GM03348 (cell line): Measurements from ENCODE around the gene TFCP2L1.

Experiments
- DNase-seq: peaks from one replicate; pipeline ENCODE4 v3.0.0; 2012; ENCODE audit warnings: low spot score

The TFCP2L1 gene

DNA sequence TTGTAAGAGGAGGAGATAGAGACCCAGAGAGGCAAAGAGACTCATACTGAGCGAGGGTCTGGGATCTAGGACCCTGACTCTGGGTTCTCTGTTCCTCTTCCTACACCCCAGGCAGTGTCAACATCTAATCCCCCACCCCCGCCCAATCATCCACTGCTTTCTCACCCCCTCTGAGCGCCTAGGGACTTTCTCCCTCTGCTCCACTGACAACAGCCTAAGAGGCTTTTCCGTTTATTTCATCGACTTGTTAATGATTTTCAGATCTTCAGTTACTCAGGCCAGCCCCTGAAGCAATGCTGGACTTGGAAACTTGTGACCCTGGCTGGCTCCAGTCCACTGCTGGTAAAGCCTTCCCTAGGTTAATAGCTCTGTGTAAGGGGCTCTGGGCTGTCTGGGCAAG, 65.1 kb downstream of the TFCP2L1 start:
- no peak for DNase-seq

DNA sequence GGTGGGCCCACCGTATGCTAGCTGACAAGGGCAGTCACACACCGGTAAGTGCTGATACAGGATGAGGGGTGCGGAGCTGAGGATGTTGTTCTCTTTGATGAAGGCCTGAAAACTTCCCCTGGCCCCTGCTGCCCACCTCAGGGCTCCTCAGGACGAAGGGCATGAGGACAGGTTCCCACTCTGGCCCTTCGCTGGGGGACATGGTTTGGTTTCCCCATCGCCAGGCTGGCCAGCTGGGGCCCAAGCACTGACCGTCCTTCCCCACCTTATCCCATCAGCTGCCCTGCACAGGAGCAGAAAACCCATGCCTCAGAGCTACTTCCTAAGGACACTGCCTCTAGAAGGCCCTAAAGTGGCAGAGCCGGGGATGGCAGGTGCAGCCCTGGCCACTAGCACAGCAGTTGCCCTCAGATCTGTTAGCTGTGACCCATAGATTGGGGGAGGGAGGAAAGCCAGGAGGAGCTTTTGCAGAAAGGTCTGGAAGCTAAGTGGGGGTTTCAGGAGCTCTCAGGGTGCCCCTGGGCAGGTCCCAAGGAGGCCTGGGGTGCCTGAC, 66.5 kb downstream of the TFCP2L1 start:
- no peak for DNase-seq

DNA sequence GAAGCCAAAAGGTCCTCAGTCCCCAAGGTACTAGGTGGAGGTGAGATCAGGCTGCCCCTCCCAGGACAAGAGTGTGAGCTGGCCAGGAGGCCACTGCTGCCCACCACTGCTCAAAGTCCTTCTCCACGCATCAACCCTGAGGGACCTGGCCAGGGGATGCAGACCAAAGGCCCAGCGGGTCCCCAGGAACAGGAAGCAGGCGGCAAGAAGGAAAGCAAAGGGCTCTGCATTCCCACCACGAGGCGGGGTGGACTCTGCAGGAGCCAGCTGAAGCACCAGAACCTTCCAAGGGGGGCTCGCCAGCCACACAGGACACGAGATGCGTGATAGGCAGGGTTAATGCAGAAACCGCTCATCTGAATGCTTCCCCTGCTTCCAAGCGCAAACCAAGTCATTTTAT, 67.4 kb downstream of the TFCP2L1 start:
- DNase-seq = no peak

DNA sequence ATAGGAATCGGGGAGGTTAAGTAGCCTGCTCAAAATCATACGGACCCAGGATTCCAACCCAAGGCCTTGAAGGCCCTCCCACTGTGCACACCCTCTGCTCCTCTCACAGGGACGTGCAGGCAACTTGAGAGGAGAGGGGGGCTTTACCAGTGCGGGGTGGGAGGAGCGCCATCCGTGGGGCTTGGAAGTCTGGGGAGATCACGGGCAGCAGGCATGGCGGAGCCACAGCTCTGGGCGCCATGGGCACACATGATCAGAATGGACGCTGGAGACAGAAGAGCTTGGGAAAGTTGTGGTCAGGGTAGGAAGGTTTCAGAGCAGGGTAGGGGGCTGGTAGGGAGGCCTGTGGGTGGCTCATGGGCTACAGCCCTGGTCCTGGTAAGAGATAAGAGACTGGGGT, 70.7 kb downstream of the TFCP2L1 start:
- DNase-seq = no peak

DNA sequence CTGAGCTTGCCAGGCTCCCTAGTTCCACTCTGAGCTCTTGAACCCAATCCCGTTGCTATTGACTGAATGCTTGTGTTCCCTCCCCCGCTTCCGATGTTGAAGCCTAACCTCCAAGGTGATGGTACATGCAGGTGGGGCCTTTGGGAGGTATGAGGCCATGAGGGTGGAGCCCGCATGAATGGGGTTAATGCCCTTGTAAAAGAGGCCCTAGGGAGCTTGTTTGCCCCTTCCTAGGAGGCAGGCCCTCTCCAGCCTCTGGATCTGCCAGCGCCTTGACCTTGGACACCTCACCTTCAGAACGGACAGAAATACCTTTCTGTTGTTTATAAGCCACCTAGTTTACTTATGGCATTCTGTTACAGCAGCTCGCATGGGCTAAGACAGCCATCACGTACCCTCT, 71.6 kb downstream of the TFCP2L1 start:
- no peak for DNase-seq

DNA sequence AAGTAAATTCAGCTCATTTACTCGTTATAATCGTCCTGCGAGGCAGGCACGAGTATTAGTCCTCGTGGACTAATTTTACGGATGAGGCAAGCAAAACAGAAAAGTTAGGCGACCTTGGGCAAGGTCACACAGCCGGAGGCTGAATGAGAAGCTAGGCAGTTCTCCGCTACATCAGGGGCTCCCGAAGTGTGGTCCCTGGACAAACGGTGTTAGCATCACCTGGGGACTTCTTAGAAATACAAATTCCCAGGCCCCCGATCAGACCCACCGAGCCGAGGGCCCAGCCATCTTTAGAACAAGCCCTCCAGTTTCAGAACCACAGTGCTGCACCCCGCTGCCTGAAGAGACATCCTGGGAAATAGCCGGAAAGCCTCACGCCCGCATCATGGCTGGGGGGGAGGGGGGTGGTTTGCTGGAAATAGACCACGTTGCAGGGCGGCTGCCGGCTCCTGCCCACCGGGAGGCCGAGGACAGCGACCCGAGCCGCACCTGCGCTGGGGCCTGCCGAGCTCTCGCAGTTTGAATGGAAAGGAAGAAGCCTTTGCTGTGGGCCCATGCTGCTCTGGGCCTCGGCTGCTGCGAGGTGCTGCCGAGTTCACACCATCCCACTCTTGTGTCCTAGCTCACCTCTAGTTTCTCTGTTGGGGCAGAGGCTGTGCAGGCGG, 72.2 kb downstream of the TFCP2L1 start:
- DNase-seq = no peak

DNA sequence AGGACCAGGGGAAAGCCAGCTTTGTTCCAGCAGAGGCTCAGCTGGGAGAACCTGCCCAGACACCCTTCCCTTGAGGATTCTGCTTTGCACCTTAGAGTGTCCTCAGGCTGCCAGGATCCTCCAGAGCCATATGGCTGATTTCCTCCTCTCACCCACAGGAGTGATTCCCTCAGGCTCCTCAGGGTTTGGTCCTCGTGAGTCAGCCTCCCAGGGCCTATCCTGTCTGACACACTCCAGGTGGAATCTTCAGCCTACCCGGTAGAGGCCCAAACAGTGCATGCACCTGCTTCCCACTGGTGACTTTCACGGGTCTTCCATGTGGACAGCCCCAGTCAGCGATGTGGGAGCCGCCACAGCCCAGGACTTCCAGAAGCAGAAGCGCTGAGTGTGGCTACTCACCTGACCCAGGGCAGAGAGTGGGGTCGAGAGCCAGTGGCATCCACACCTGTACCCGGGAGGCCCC, 73.3 kb downstream of the TFCP2L1 start:
- DNase-seq = no peak

DNA sequence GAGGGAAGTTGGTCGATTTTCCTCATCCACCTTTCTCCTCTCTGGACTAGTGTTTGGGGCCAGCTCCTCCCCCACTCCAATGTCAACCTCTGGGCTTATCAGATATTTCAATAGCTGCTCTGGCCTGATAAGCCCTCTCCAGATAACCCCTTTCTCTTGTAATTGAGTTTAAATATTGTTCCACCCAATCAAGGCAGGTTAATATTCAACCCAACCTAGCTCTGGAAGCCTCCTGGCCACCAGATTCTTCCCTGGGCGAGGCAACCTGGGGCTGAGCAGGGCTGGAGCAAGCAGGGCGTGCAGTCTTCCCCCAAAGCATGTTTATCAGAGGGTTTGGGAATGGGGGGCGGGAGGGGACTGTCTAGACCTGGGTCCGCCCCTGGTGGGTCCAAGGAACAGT, 73.8 kb downstream of the TFCP2L1 start:
- no peak for DNase-seq

DNA sequence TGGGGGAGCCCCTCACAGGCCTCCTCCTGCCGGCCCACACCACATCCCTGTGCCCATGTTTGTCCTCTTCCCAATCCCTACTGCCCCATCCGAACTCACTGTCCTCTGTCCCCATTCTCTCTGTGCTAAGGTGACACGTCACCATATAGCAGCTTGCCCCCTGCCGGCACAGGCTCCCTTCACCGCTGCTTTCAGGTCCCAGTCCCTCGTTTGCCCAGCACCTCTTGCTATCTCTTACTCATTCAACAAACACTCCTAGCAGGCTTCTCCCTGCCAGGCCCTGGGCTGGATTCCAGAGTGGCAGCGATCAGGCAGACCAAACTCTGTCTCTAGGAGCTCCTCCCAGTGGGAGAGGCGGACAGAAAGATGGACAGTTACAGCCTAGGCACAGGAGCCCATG, 74.3 kb downstream of the TFCP2L1 start:
- DNase-seq = no peak

DNA sequence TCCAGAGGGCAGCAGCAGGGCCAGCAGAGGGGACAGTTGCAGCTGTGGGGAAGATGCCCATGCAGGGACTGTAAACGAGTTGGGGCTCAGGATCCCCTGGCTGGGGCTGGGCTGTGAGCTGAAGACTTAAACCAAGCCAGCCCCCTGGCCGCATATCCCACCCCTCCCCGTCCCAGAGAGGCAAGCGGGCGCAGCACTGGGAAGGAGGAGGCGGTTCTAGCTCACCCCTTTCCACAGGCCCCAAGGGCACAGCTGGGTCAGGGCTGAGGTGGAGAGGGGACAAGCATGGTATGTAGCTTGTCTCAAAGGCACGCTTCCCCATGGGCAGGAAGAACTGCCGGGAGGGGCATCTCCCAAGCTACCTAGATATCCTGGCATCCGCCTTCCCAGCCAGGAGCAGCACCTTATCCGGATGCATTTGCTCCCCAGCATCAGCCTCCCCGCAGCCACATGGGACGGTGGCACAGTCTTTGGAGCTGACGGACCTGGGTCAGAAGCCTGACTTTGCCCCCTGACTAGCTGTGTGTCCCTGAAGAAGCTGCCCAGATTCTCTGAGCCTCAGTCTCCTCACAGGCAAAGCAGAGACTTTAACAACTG, 75.9 kb downstream of the TFCP2L1 start:
- no peak for DNase-seq

DNA sequence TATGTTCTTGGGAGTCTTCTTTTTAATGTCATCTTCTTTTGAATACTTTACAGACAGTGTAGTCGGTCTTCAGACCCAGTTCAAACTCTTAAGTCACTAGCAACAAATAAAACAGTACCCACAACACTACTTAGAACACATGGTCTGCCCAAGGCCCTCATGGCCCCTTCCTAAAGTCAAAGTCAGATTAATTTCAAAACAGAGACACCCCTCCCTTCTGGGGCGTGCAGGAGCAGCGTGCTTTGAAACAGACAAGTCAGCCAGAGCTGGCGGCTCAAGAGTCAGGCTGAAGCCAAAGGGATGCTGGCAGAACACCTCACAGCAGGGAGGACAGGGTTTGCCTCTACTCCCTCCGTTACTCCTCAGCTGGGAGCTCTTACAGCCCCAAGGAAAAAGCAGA, 77.5 kb downstream of the TFCP2L1 start:
- DNase-seq = no peak

DNA sequence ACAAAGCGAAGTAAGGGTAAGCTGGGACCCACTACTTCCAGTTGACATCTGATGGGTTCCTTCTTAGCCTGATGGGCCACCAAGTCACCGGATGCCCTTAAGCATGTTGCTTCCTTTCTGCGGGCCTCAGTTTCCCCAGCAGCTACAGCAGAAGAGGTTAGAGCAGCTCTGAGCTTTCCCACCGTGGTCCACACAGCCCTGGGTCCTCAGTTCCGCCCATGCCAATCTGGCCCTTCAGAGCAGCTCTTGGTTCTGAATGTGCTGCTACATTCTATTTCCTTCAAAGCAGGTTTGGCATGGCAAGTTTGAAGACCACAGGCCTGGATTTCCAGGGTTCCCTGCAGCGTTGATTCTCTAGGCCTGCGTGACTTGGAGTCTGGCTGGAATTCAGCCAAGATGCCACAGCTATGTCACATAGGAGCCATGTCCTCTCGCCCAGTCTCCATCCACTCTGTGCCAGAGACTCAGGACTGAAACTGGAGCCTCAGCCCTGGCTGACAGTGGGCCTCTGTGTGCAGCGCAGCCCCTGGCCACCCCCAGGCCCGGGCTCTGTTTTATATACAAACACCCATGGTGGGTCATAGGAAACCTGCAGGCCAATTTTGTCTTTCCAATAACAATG, 79.6 kb downstream of the TFCP2L1 start:
- DNase-seq = no peak

DNA sequence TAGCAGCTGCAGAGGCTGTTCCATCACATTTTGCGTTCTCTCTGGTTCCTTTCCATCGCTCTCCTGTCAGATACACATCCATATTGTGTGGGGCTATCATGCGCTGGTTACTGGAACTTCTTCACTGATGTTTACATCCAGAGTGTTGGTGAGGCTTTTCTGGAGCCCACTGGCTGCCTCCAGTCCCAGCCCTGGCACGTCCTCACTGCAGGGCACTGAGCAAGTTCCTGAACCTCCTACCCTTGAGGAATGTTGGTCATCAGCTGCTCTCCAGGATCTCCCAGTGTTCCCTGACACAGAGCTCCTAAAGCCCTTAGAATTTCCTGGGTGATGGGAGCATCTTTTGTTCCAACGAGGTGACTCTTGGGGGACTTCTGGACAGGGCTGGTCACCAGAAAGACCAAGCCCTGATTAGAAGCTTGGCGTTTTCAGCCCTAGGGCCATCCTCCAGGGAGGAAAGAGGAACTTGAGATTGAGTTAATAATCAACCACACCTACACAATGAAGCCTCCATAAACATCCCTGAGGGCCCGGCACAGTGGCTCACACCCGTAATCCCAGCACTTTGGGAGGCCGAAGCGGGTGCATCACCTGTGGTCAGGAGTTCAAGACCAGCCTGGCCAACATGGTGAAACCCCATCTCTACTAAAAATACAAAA, 81.3 kb downstream of the TFCP2L1 start:
- no peak for DNase-seq

DNA sequence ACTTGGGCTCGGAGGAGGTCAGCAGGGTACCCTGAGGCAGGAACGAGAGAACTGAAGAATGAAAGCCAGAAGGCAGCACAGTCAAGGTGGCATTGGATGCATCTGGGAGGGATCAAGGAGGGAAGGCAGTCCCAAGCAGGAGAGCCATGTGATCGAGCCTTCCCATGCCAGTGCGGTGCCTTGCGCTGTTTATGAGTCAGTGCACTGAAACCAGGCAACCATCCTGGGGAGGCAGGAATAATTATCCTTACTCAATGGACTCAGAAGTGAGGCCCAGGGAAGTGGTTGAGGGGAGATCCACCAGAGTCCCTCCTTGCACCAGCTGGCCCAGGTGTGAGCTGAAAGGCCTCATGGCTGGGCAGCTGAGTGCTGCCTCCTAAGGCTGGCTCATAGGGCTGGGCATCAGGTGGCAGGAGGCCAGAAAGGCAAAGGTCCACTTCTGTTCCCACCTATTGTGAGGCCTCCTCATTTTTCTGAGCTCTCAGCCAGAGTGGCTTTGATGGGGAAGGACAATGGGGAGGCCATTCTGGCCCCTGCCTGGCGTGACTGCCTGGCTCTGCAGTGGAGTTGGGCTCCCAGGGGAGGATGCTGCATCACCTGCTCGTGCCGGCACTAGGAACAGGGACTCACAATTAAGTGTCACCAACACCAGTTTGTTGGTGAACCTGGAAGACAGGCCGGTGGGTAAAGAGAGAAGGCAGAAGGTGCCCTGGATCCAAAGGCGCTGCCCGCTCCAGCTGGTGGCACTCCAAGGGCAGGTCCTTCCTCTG, 82.3 kb downstream of the TFCP2L1 start:
- DNase-seq = no peak

DNA sequence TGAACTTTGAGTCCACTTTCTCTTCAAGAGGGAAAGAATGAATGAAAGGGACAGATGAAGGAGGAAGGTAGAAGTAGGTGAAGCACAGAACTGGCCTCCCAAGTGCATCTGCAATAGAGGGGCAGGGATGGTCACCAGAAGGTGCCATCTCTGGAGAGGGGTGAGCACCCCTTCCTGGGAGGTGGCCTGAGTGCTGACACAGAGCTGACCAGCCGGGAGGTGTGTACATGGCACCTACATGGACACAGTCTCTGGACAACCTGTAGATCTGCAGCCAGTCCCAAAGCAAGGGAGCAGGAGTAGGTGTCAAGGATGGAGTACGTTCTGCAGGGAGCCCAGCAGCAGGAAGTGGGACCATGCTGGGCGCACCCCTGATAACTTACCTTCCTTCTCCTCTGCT, 83.2 kb downstream of the TFCP2L1 start:
- DNase-seq = no peak

DNA sequence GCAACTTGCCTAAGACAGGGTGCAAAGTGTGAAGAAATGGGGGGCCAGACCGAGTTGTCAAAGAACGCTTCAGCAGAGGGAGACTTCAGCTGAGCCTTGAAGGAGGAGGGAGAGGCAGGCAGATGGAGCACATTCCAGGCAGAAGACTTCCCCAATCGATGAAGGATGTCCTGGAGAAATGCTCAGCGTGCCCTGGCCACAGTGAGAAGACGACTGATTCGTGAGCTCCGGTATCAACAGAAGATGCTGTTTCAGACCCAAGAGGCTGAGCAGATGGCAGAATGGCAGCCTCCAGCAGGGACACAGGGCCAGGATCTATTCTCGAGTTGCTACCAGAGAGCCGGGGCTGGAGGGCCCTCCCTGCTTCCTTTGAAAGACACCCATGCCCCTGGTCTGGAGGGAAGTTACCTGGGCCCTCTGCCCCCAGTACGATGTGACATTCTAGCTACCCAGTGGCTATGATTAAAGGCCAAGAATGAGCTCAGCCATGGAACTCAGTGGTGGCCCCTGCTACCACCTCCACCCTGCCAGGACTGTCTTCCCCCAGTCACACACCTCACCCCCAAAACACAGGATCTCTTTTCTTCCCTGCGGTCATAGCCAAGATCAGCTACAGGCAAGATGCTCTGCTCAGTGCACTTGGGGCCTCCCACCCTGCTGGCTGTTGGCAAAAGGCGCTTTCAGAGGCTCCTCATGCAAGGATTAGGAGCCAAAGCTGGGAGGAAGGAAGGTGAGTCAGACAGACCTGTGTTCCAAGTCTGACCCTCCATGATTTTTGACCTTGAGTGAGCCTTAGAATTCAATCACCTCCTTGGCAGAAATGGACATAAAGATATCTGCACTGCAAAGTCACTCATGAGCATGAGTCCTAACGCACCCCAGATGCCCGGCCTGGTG, 84.3 kb downstream of the TFCP2L1 start:
- no peak for DNase-seq

DNA sequence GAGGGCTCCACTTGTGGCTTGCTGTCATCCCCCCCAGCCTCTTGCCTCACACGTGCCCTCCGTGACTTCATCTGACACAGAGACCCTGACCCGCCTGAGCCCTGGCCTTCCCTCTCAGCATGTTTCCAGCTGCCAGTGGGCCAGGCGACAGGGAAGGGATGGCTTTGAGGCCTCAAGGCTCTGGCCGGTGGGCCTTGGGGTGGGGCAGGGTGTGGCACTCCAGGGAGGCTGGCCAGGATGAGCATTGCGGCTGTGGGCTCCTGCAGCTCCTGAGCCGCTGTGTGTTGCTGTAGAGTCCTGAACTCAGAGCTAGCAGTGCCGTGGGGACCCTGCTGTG, 85.0 kb downstream of the TFCP2L1 start:
- DNase-seq = no peak

DNA sequence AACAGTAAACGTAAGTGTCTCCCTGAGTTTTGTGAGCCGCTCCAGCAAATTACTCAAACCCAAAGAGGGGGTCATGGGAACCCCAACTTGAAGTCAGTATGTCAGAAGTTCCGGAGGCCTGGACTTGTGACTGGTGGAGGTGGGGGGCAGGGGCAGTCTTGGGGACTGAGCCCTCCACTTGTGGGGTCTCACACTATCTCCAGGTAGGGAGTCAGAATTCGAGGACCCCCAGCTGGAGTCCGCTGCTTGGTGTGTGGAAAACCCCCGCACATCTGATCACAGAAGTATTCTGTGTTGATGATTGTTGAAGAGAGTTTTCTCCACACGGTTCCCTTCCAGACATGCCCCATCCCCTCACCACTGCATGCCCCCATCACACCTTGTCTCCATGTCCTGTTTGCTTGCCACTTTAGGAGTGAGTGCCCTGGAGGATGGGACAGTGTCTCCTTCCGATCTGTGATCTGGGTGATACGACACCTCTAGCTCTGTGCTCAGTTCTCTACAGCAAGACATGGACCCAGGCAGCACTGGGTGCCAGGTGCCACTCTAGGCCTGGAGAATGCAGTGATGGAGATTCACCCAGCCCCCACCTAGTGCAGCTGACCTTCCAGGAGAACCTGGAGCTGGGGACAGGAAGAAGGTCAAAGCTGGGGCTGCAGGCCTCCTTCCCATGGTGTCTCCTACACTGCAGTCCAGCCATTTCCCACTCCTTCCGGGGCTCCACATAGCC, 85.6 kb downstream of the TFCP2L1 start:
- no peak for DNase-seq

DNA sequence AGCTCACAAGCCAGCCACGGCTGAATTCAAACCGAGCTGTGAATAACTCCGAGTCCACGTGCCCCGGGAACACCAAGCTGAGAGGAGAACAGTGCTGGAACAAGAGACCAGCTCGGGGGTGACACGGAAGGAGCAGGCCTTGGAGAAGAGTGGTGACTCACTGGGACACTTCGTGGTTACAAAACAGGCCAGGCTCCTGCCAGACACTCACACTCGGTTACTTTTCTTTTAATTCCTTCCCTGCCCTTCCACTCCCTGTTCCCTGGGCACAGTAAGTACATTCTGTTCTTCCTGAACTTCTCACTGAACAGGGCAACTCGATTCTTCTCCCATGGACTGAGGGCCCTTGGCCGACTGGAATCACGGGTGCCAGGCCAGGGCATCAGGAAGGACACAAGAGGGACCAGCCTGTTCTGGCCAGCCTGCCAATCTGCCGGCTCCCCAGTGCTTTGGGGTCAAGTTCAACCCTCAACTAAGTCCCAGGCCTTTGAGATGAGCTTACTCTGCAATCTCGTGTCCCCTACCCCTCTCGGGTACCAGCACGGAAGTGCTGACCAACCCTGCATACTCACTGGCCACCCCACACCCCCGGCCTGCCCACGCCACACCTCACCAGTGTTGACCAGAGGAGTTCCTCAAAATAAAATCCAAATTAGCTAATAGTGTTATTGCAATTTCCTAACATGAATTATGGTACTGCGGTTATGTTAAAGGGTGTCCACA, 87.5 kb downstream of the TFCP2L1 start:
- DNase-seq = peak; percentile 83

DNA sequence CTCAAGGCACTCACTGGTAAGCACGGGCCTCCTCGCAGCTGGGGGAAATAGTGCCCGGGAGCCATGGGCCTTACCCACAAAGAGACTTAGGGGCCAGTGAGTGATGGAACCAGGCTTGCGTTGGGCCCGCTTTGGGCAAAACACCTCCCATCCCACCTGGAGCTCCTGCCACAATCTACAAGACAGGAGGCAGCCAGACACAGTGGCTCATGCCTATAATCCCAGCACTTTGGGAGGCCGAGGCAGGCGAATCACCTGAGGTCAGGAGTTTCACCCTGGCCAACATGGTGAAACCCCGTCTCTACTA, 88.2 kb downstream of the TFCP2L1 start:
- DNase-seq = no peak
